ENCODE measurements around the gene DMRTC1B. TPM values are rescaled to one million over a fixed set of nuclear protein-coding genes. Genes with fewer than 3 reads are reported as not detected.
"Not testable (repeated sequence)": the region's sequence is repeated elsewhere in the genome, so short reads cannot be mapped to it uniquely, and the experiment has no call there.

DMRTC1B gene, protein sequence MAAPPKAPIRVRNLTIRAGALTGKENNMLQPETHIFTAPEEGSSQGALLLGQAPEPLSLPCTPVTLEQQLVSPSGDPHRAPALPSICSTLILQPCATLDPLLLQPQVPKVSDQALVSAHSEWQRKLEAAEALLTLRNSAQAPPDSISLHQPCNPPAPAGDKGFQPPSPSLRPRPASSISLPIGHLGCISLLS
- total RNA-seq (1 to 10 TPM in 2 of 5 donors, under 1 TPM in 3; 0.56 to 2.6 (median 0.98) TPM), total RNA-seq (0 to 0.06 (median 0) reads per million in 29 experiments)
- 0.42 TPM for total RNA-seq (2013)

DNA sequence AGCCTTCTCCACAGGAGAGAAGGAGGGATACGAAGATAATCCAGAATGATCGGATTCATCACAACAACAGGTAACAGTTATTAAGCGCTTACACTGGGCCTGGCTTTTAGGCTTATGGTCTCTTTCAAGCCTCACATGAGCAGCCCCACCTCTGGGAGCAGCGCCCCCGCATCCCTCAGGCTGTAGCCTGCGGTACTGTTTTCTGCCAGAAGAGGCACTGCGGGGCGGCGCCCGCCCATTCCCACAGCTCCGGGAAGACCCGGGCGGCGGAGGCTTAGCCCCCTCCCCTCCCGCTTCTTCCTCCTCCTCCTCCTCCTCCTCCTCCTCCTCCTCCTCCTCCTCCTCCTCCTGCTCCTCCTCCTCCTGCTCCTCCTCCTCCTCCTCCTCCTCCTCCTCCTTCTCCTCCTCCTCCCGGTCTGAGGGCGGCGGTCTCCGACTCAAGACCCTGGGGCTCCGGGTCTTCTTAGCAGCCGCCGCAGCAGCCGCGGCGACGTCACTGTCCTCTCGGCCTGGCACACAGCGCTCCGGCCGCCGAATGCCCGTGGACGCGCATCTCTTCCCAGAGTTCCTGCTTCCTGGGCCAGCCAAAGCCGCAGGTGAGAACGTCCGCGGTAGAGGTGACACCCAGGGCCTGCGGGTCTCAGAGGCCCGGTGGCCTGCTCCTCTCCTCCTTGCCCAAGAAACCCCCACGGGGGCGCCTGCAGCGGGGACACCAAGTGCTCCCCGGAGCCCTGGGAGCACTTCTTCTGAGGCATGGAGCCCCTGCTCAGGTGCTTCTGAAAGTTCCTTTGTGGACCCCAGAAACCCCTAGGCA, at the start of gene DMRTC1B:
TSS of gene DMRTC1B (plus strand) at position 238 of the 814 bp plus-strand sequence. CDS start 68,246 bp downstream, outside the sequence.
- CTCF ChIA-PET; H3K27me3 ChIP-seq (replicated peaks in 1 of 2; ENCODE audit: control insufficient read depth in 2 of 2, extremely low read depth in 1 of 2, insufficient read depth in 2 of 2, low read length in 1 of 2); H3K27ac ChIP-seq (ENCODE audit: low read length); H3K4me3 Mint-ChIP-seq; POLR2A ChIA-PET; H3K4me1 ChIP-seq (ENCODE audit: control insufficient read depth in 1 of 2, extremely low read depth in 1 of 2, insufficient read depth in 2 of 2, low read length in 2 of 2); H3K9me3 Mint-ChIP-seq; H3K27me3 Mint-ChIP-seq; H3K36me3 ChIP-seq (ENCODE audit: control insufficient read depth in 2 of 2, extremely low read depth in 1 of 2, insufficient read depth in 1 of 2, low read length in 1 of 2); H3K27ac Mint-ChIP-seq; H3K9me3 ChIP-seq; DNase-seq; H3K4me1 Mint-ChIP-seq; H3K36me3 Mint-ChIP-seq; H3K4me3 ChIP-seq (ENCODE audit: control insufficient read depth in 1 of 2, extremely low read depth in 1 of 2, low read length in 1 of 2): not testable (repeated sequence)
- ATAC-seq (replicated peaks in 1 of 4), result peak; percentile 75 to 79 (median 76)
- no CpG with 5 or more reads among the region's 44 CpGs for WGBS (ENCODE audit: insufficient coverage)

DNA sequence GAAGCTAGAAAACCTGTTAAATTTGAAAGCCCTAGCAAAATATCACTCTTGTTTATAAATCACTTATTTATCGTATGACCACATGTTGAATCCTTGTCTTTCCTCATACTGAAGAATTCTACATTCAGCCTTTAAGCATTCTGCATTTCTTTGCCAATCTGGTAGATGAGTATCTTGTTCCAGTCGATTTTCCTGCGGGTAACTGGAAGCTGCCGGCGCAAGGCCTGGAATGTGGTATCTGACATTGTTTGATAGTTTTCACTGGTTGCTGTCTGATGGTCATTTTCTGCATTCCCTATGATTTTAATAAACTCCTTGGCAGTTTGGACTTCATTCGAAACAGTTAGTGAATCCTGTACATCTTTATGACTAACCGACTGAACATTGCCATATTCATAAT, 48.8 kb upstream of the DMRTC1B start:
- H3K27me3 Mint-ChIP-seq, result peaks cover 7 to 46% of the 10 kb centered on the region in 2 donors
- Histone ChIP-seq H3K4me3 (ENCODE audit: control insufficient read depth in 1 of 2, extremely low read depth in 1 of 2, low read length in 1 of 2) (no peak overlapping the region), H3K4me1 (ENCODE audit: control insufficient read depth in 1 of 2, extremely low read depth in 1 of 2, insufficient read depth in 2 of 2, low read length in 2 of 2) (no peaks in the 10 kb centered on the region), H3K27me3 (replicated peaks in 1 of 2; ENCODE audit: control insufficient read depth in 2 of 2, extremely low read depth in 1 of 2, insufficient read depth in 2 of 2, low read length in 1 of 2) (peaks cover 0 to 3% of the 10 kb centered on the region in 2 experiments), H3K9me3 (no peaks in the 10 kb centered on the region), H3K27ac (ENCODE audit: low read length) (no peak overlapping the region), H3K36me3 (ENCODE audit: control insufficient read depth in 2 of 2, extremely low read depth in 1 of 2, insufficient read depth in 1 of 2, low read length in 1 of 2) (no peaks in the 10 kb centered on the region)
- no peaks in the 10 kb centered on the region for H3K9me3 Mint-ChIP-seq
- ATAC-seq (replicated peaks in 1 of 4), result no peak
- no peaks in the 10 kb centered on the region for H3K4me1 Mint-ChIP-seq
- no peak overlapping the region for H3K27ac Mint-ChIP-seq
- DNase-seq, result no peak
- H3K4me3 Mint-ChIP-seq, result no peak overlapping the region
- H3K36me3 Mint-ChIP-seq, result no peaks in the 10 kb centered on the region
- no CpG with 5 or more reads among the region's 7 CpGs for WGBS (ENCODE audit: insufficient coverage)
- POLR2A ChIA-PET, result interaction anchor here in 1 of 2 donors (0.5 kb wide), 1 partner anchor 177 kb away, joined by 4 read pairs; no protein-coding TSS in a partner anchor
- CTCF ChIA-PET, result no interaction called here

DNA sequence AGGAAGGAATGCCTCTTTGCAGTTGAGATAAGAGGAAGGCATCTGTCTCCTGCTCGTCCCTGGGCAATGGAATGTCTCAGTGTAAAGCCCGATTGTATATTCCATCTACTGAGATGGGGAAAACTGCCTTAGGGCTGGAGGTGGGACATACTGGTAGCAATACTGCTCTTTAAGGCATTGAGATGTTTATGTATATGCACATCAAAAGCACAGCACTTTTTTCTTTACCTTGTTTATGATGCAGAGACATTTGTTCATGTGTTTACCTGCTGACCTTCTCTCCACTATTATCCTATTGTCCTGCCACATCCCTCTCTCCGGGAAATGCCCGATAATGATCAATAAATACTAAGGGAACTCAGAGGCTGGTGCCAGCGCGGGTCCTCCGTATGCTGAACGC, 43.1 kb upstream of the DMRTC1B start:
- H3K27me3 ChIP-seq (replicated peaks in 1 of 2; ENCODE audit: control insufficient read depth in 2 of 2, extremely low read depth in 1 of 2, insufficient read depth in 2 of 2, low read length in 1 of 2); DNase-seq; H3K36me3 ChIP-seq (ENCODE audit: control insufficient read depth in 2 of 2, extremely low read depth in 1 of 2, insufficient read depth in 1 of 2, low read length in 1 of 2); H3K4me3 Mint-ChIP-seq; H3K27ac Mint-ChIP-seq; ATAC-seq (replicated peaks in 1 of 4); POLR2A ChIA-PET; H3K36me3 Mint-ChIP-seq; H3K4me1 Mint-ChIP-seq; H3K9me3 ChIP-seq; CTCF ChIA-PET; H3K9me3 Mint-ChIP-seq; H3K27ac ChIP-seq (ENCODE audit: low read length); H3K4me3 ChIP-seq (ENCODE audit: control insufficient read depth in 1 of 2, extremely low read depth in 1 of 2, low read length in 1 of 2); H3K4me1 ChIP-seq (ENCODE audit: control insufficient read depth in 1 of 2, extremely low read depth in 1 of 2, insufficient read depth in 2 of 2, low read length in 2 of 2): not testable (repeated sequence)
- WGBS (ENCODE audit: insufficient coverage), result no CpG with 5 or more reads among the region's 8 CpGs
- H3K27me3 Mint-ChIP-seq, result peaks cover 30 to 56% of the 10 kb centered on the region in 2 donors

- no peak overlapping the region for H3K4me3 ChIP-seq (ENCODE audit: control insufficient read depth in 1 of 2, extremely low read depth in 1 of 2, low read length in 1 of 2)
- WGBS (ENCODE audit: insufficient coverage), result no CpG with 5 or more reads among the region's 1 CpG
- ATAC-seq (replicated peaks in 1 of 4) (no peak), DNase-seq (no peak)
- ChIA-PET POLR2A (no interaction called here), CTCF (no interaction called here)
- Mint-ChIP-seq H3K4me1 (no peaks in the 10 kb centered on the region), H3K27ac (no peak overlapping the region), H3K36me3 (no peaks in the 10 kb centered on the region), H3K9me3 (no peaks in the 10 kb centered on the region), H3K27me3 (peaks cover 32 to 54% of the 10 kb centered on the region in 2 donors), H3K4me3 (no peak overlapping the region)
- H3K36me3 ChIP-seq (ENCODE audit: control insufficient read depth in 2 of 2, extremely low read depth in 1 of 2, insufficient read depth in 1 of 2, low read length in 1 of 2), result no peaks in the 10 kb centered on the region
- no peaks in the 10 kb centered on the region for H3K9me3 ChIP-seq
- H3K4me1 ChIP-seq (ENCODE audit: control insufficient read depth in 1 of 2, extremely low read depth in 1 of 2, insufficient read depth in 2 of 2, low read length in 2 of 2), result no peaks in the 10 kb centered on the region
- H3K27ac ChIP-seq (ENCODE audit: low read length), result no peak overlapping the region
- no peaks in the 10 kb centered on the region for H3K27me3 ChIP-seq (replicated peaks in 1 of 2; ENCODE audit: control insufficient read depth in 2 of 2, extremely low read depth in 1 of 2, insufficient read depth in 2 of 2, low read length in 1 of 2)
Measured at GRCh38 chrX:72735561-72735960, 41.1 kb upstream of the DMRTC1B start.

DNA sequence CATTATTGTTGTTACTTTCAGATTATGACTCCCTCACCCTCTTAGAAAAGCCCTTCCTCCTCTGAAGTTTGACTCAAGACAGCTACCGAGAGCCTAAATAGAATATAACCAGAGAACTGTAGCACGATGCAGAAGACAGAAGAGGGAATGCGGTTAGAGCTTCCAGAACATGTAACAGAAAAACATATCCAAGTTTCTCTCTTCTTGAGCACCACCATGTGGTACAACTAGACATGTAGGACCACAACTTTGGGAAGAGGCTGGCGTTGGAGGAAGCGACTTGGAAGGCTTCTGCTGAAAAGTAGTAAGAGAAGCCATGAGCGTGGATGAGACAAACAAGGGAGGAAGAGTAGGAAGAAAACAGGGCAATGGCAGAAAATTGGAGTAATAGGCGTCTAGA, 31.1 kb upstream of the DMRTC1B start:
- H3K4me3 ChIP-seq (ENCODE audit: control insufficient read depth in 1 of 2, extremely low read depth in 1 of 2, low read length in 1 of 2); H3K36me3 ChIP-seq (ENCODE audit: control insufficient read depth in 2 of 2, extremely low read depth in 1 of 2, insufficient read depth in 1 of 2, low read length in 1 of 2); H3K27me3 ChIP-seq (replicated peaks in 1 of 2; ENCODE audit: control insufficient read depth in 2 of 2, extremely low read depth in 1 of 2, insufficient read depth in 2 of 2, low read length in 1 of 2); H3K27ac Mint-ChIP-seq; H3K9me3 ChIP-seq; H3K9me3 Mint-ChIP-seq; H3K27ac ChIP-seq (ENCODE audit: low read length); CTCF ChIA-PET; ATAC-seq (replicated peaks in 1 of 4); POLR2A ChIA-PET; H3K4me1 Mint-ChIP-seq; H3K4me1 ChIP-seq (ENCODE audit: control insufficient read depth in 1 of 2, extremely low read depth in 1 of 2, insufficient read depth in 2 of 2, low read length in 2 of 2); H3K36me3 Mint-ChIP-seq; DNase-seq; H3K4me3 Mint-ChIP-seq; H3K27me3 Mint-ChIP-seq: not testable (repeated sequence)
- WGBS (ENCODE audit: insufficient coverage), result no CpG with 5 or more reads among the region's 7 CpGs

DNA sequence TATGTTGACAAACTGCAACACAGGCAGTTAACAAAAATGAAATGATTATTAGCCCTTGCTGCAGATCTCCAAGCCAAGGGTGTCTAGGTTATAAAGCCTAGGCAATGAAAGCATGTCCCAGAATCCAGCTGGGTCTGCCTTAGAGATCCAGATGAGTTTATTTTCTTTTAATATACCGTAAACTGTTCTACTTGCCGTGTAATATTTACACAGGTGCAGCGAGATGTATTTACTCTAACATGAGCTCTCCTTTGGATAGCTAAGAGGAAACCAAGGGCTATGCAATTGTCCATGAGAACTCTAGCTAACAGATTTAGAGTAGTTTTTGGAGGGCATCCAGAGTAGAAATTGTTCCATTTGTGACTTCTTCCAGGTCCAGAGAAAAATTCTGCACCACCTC, 28.1 kb upstream of the DMRTC1B start:
- H3K27me3 Mint-ChIP-seq; H3K9me3 ChIP-seq; H3K36me3 Mint-ChIP-seq; H3K9me3 Mint-ChIP-seq; DNase-seq; H3K4me3 ChIP-seq (ENCODE audit: control insufficient read depth in 1 of 2, extremely low read depth in 1 of 2, low read length in 1 of 2); POLR2A ChIA-PET; H3K27me3 ChIP-seq (replicated peaks in 1 of 2; ENCODE audit: control insufficient read depth in 2 of 2, extremely low read depth in 1 of 2, insufficient read depth in 2 of 2, low read length in 1 of 2); H3K4me1 ChIP-seq (ENCODE audit: control insufficient read depth in 1 of 2, extremely low read depth in 1 of 2, insufficient read depth in 2 of 2, low read length in 2 of 2); ATAC-seq (replicated peaks in 1 of 4); H3K4me3 Mint-ChIP-seq; H3K27ac ChIP-seq (ENCODE audit: low read length); H3K4me1 Mint-ChIP-seq; H3K36me3 ChIP-seq (ENCODE audit: control insufficient read depth in 2 of 2, extremely low read depth in 1 of 2, insufficient read depth in 1 of 2, low read length in 1 of 2); H3K27ac Mint-ChIP-seq; CTCF ChIA-PET: not testable (repeated sequence)
- WGBS (ENCODE audit: insufficient coverage), result no CpG with 5 or more reads among the region's 3 CpGs

Measured in T-cell (primary cell).